GM12878 (cell line): ENCODE measurements around the gene LIG1. TPM values are rescaled to one million over a fixed set of nuclear protein-coding genes. Genes with fewer than 3 reads are reported as not detected.
"Not testable (repeated sequence)": the region's sequence is repeated elsewhere in the genome, so short reads cannot be mapped to it uniquely, and the experiment has no call there.

ENCODE experiments used
- ATAC-seq: fragments of 200-7000 bp; cut with Tn5 transposase; 3 replicates; pipeline ENCODE4 v1.9.1; 2020; ENCODE audit warnings: mild to moderate bottlenecking, moderate library complexity
- BruUV-seq: library from RNA; stranded (reverse); fragments of 400-500 nt; replicated peaks from 2 replicates; lab custom pipeline; 2021; lab: Mats Ljungman, UMichigan
- CTCF ChIA-PET: fragments of 300-600 bp; sonication (Branson Sonifier 250); formaldehyde crosslinking; extraction: SDS; loops from one replicate; lab custom pipeline; 2021; ENCODE audit warnings: inconsistent platforms; lab: Yijun Ruan, JAX
- POLR2A ChIA-PET: fragments of 350-600 bp; formaldehyde crosslinking; extraction: SDS; loops from one replicate; lab custom pipeline; 2021; ENCODE audit warnings: inconsistent platforms; lab: Charles Lee
- RAD21 ChIA-PET: fragments of 300-600 bp; sonication (Branson Sonifier 250); formaldehyde crosslinking; loops from one replicate; lab custom pipeline; 2023; ENCODE audit warnings: antibody characterized with exemption; ENCODE audit not compliant: unreplicated experiment; lab: Charles Lee
- SMC1A ChIA-PET: fragments of 300-600 bp; sonication (Branson Sonifier 250); formaldehyde crosslinking; loops from one replicate; lab custom pipeline; 2023; ENCODE audit not compliant: unreplicated experiment, uncharacterized antibody; lab: Charles Lee
- DNase-seq: peaks from one replicate; pipeline ENCODE4 v3.0.0-alpha.2; 2011; ENCODE audit warnings: low read depth, low spot score
- FAIRE-seq: peaks from 3 replicates; lab custom pipeline; 2011; peaks lifted over from hg19 to GRCh38; lab: Jason Lieb, UNC
- H2AFZ ChIP-seq: 2 replicates; pipeline ENCODE4 v1.6.0; 2011; ENCODE audit warnings: low read depth, low read length, control low read depth; ENCODE audit not compliant: control insufficient read depth
- H3K27ac ChIP-seq: 2 replicates; pipeline ENCODE4 v1.5.1; 2011; ENCODE audit warnings: control low read depth; ENCODE audit not compliant: control insufficient read depth, insufficient read depth
- H3K27me3 ChIP-seq, 2 experiments: replicated peaks in 1 of 2; 2 replicates each; pipeline versions ENCODE4 v1.6.0 to v1.6.1; 2011; ENCODE audit warnings: low read length in 1 of 2; ENCODE audit not compliant: control insufficient read depth in 2 of 2, insufficient read depth in 2 of 2
- H3K36me3 ChIP-seq, 2 experiments: 2 replicates each; pipeline ENCODE4 v1.5.1; 2011; ENCODE audit warnings: low read length in 1 of 2; ENCODE audit not compliant: control insufficient read depth in 2 of 2, insufficient read depth in 2 of 2
- H3K4me1 ChIP-seq: 2 replicates; pipeline ENCODE4 v1.6.1; 2011; ENCODE audit warnings: mild to moderate bottlenecking, low read length, moderate library complexity, mixed read lengths; ENCODE audit not compliant: control insufficient read depth, insufficient read depth
- H3K4me2 ChIP-seq: 2 replicates; pipeline ENCODE4 v1.6.0; 2011; ENCODE audit warnings: control low read depth; ENCODE audit not compliant: control insufficient read depth, insufficient read depth
- H3K4me3 ChIP-seq: fragments of 200-600 bp; sonication (generic); 2 replicates; pipeline ENCODE4 v1.5.1; 2016
- H3K79me2 ChIP-seq: 2 replicates; pipeline ENCODE4 v1.6.0; 2011; ENCODE audit warnings: low read length; ENCODE audit not compliant: control insufficient read depth, insufficient read depth
- H3K9ac ChIP-seq: 2 replicates; pipeline ENCODE4 v1.8.0; 2011; ENCODE audit warnings: low read length, control low read depth, mixed read lengths; ENCODE audit not compliant: control insufficient read depth, insufficient read depth
- H3K9me3 ChIP-seq: replicated peaks from 3 replicates; pipeline ENCODE4 v1.5.1; 2011; ENCODE audit warnings: mild to moderate bottlenecking, low read length; ENCODE audit not compliant: control insufficient read depth, insufficient read depth
- H4K20me1 ChIP-seq: 2 replicates; pipeline ENCODE4 v1.6.0; 2011; ENCODE audit not compliant: control insufficient read depth, insufficient read depth
- CHD1 ChIP-seq: IDR thresholded peaks from 2 replicates; pipeline ENCODE4 v1.6.1; 2012; ENCODE audit warnings: low read depth, low read length, improper control_type of control experiment
- ESRRA ChIP-seq: IDR thresholded peaks from 2 replicates; pipeline ENCODE4 v1.6.1; 2012; ENCODE audit warnings: mild to moderate bottlenecking, low read length, improper control_type of control experiment
- IRF4 ChIP-seq: IDR thresholded peaks from 2 replicates; pipeline ENCODE4 v1.6.1; 2011; ENCODE audit warnings: low read depth, low read length
- RB1 ChIP-seq: fragments of 450-650 bp; formaldehyde crosslinking; IDR thresholded peaks from 2 replicates; pipeline ENCODE4 v1.6.1; 2017; ENCODE audit warnings: mild to moderate bottlenecking, borderline replicate concordance
- SKIL ChIP-seq: fragments of 450-650 bp; IDR thresholded peaks from 2 replicates; pipeline ENCODE4 v1.6.1; 2017; ENCODE audit warnings: mild to moderate bottlenecking, low read depth, inconsistent platforms; ENCODE audit not compliant: poor library complexity, severe bottlenecking
- TCF3 ChIP-seq: IDR thresholded peaks from 2 replicates; pipeline ENCODE4 v1.6.1; 2012; ENCODE audit warnings: low read depth, mild to moderate bottlenecking, low read length, borderline replicate concordance; ENCODE audit not compliant: insufficient read depth
- ZNF384 ChIP-seq: IDR thresholded peaks from 2 replicates; pipeline ENCODE4 v1.6.1; 2012; ENCODE audit warnings: low read depth, mild to moderate bottlenecking, low read length, improper control_type of control experiment, borderline replicate concordance
- WGBS: methylation state at CpG from one replicate; pipeline ENCODE4 v1.1.6; 2016; ENCODE audit warnings: low lambda C conversion rate; ENCODE audit not compliant: insufficient replicate concordance, insufficient coverage; ENCODE audit errors: missing lambda C conversion rate; 5-methylcytosine and 5-hydroxymethylcytosine counted together
- in situ Hi-C: fragments of 300-500 bp; cut with MboI; formaldehyde crosslinking; loops from 9 replicates; pipeline ENCODE4 v1.14.3; 2018; ENCODE audit warnings: mixed read lengths
- intact Hi-C: fragments of 100-400 bp; cut with micrococcal nuclease; formaldehyde crosslinking; loops from one replicate; pipeline ENCODE4 v1.14.2; 2022; ENCODE audit not compliant: unreplicated experiment
- polyA plus RNA-seq, 11 experiments: library from polyadenylated mRNA; depleted of rRNA in 4 of 11; unstranded in 6 of 11; stranded (reverse) in 5 of 11; fragments of >200 nt; fragmentation: Nextera tagmentation in 4 of 11; fragmentation: Illumina TruSeq in 1 of 11; extraction: Ambion mirVana in 4 of 11; extraction: Trizol in 1 of 11; gene quantifications; 1 replicate in 1 of 11; 2 replicates in 10 of 11; pipeline versions ENCODE4 v1.2.1 to v1.2.3, GENCODE V29; 2011 to 2016; ENCODE audit warnings: inconsistent platforms in 2 of 11, missing spikeins in 2 of 11, low read depth in 1 of 11
- total RNA-seq, 4 experiments: library from RNA; depleted of rRNA in 3 of 4; stranded (reverse); fragments of >200 nt in 3 of 4; fragmentation: Illumina TruSeq in 1 of 4; extraction: Trizol in 1 of 4; gene quantifications; 2 replicates each; pipeline versions ENCODE4 v1.2.1 to v1.2.3, GENCODE V29; 2013 to 2021

Gene LIG1
- total and polyA plus RNA-seq, 10 of the 15 experiments (the other 5 are each of a cell fraction or from before 2014, with no cell fraction given): 7.8 to 117 (median 73.7) TPM

GRCh38 chr19:48081106-48081505 lies 89.0 kb downstream of the LIG1 start:
- ChIA-PET CTCF (no interaction called here), SMC1A (no interaction called here), RAD21 (no interaction called here), POLR2A (no interaction called here)
- no peak overlapping the region for H3K27ac ChIP-seq
- no peak overlapping the region for H3K9ac ChIP-seq
- ATAC-seq (no peak), DNase-seq (no peak), FAIRE-seq (no peak)
- no peak for TF ChIP-seq CHD1
- TF ChIP-seq SKIL: no peak
- TF ChIP-seq ESRRA: no peak
- no peak for TF ChIP-seq RB1
- no peak for TF ChIP-seq TCF3
- no peak for TF ChIP-seq IRF4
- no peak for TF ChIP-seq ZNF384
- H3K9me3 ChIP-seq: no peaks in the 10 kb centered on the region
- WGBS: 68% methylated on average over 5 of the region's 5 CpGs
- H4K20me1 ChIP-seq: no peaks in the 10 kb centered on the region
- no peaks in the 10 kb centered on the region for H3K79me2 ChIP-seq
- H3K27me3 ChIP-seq: no peaks in the 10 kb centered on the region
- no peak overlapping the region for H3K4me2 ChIP-seq
- H3K36me3 ChIP-seq: no peaks in the 10 kb centered on the region
- H2AFZ ChIP-seq: no peak overlapping the region
- no TSS peak for BruUV-seq
- H3K4me3 ChIP-seq: no peak overlapping the region
- H3K4me1 ChIP-seq: no peaks in the 10 kb centered on the region
- in situ Hi-C loops: no loop called here
- intact Hi-C loops: no loop called here

- RAD21 ChIA-PET, BruUV-seq, SMC1A ChIA-PET, H3K4me2 ChIP-seq, H3K4me3 ChIP-seq, H2AFZ ChIP-seq, FAIRE-seq, ATAC-seq, H4K20me1 ChIP-seq, H3K9me3 ChIP-seq, intact Hi-C loops, DNase-seq, H3K79me2 ChIP-seq, H3K4me1 ChIP-seq, CTCF ChIA-PET, POLR2A ChIA-PET, H3K36me3 ChIP-seq, in situ Hi-C loops, H3K27me3 ChIP-seq, H3K9ac ChIP-seq, H3K27ac ChIP-seq: not testable (repeated sequence)
- 84% methylated on average over 3 of the region's 3 CpGs for WGBS
Observed at GRCh38 chr19:48070177-48070769, 99.9 kb downstream of the LIG1 start.
